Neuron (in vitro differentiated cells): ENCODE measurements around the gene RRP7A.

Experiments used
- H2AFZ ChIP-seq: one replicate; pipeline ENCODE4 v1.6.1; 2013; ENCODE audit warnings: low read depth, mild to moderate bottlenecking, inconsistent platforms, low read length, moderate library complexity
- H3K27me3 ChIP-seq: one replicate; pipeline ENCODE4 v1.6.1; 2013; ENCODE audit warnings: low read length; ENCODE audit not compliant: insufficient read depth
- H3K36me3 ChIP-seq: one replicate; pipeline ENCODE4 v1.6.1; 2013; ENCODE audit warnings: low read length; ENCODE audit not compliant: insufficient read depth
- H3K4me1 ChIP-seq: one replicate; pipeline ENCODE4 v1.6.1; 2013; ENCODE audit warnings: low read length; ENCODE audit not compliant: insufficient read depth
- H3K4me3 ChIP-seq: 2 replicates; pipeline ENCODE4 v1.5.1; 2013; ENCODE audit warnings: mild to moderate bottlenecking, low read length, moderate library complexity
- H3K9me3 ChIP-seq: one replicate; pipeline ENCODE4 v1.6.1; 2013; ENCODE audit warnings: low read length

Gene RRP7A

DNA sequence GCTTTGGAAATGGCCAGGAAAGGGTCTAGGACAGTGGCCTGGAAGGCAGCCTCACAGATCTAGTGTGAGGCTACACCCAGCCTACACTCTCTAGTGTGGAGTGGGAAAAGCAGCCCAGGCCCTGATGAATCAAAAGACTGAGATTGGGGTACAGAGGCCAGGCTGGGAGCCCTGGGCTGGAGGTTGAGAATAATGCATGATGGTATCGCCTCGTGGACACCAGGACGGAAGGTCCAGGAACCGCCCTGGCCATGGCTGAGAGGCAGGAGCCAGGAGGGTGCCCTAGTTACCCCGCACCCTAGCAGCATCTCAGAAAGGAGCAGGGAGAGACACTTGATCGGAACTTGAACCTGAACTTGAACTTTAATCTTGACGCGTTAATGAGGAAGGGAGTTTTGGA is 46.9 kb downstream of the RRP7A start:
- Histone ChIP-seq H3K9me3 (no peaks in the 10 kb centered on the region), H2AFZ (no peak overlapping the region), H3K36me3 (no peaks in the 10 kb centered on the region), H3K27me3 (no peaks in the 10 kb centered on the region), H3K4me1 (no peaks in the 10 kb centered on the region), H3K4me3 (no peak overlapping the region)

GRCh38 chr22:42471441-42471840 is 48.2 kb downstream of the RRP7A start:
- H3K4me3 ChIP-seq: no peak overlapping the region
- H3K27me3 ChIP-seq: no peaks in the 10 kb centered on the region
- no peaks in the 10 kb centered on the region for H3K9me3 ChIP-seq
- H3K4me1 ChIP-seq: no peaks in the 10 kb centered on the region
- no peak overlapping the region for H2AFZ ChIP-seq
- H3K36me3 ChIP-seq: no peaks in the 10 kb centered on the region

- Histone ChIP-seq H2AFZ (no peak overlapping the region), H3K9me3 (no peaks in the 10 kb centered on the region), H3K27me3 (no peaks in the 10 kb centered on the region), H3K36me3 (no peaks in the 10 kb centered on the region), H3K4me1 (no peaks in the 10 kb centered on the region), H3K4me3 (no peak overlapping the region)
Observed at GRCh38 chr22:42470366-42471082, 49.1 kb downstream of the RRP7A start.

- Histone ChIP-seq H3K27me3 (no peaks in the 10 kb centered on the region), H3K4me3 (no peak overlapping the region), H3K4me1 (no peaks in the 10 kb centered on the region), H2AFZ (no peak overlapping the region), H3K36me3 (no peaks in the 10 kb centered on the region), H3K9me3 (no peaks in the 10 kb centered on the region)
Observed at GRCh38 chr22:42468841-42469240, 50.8 kb downstream of the RRP7A start.

DNA sequence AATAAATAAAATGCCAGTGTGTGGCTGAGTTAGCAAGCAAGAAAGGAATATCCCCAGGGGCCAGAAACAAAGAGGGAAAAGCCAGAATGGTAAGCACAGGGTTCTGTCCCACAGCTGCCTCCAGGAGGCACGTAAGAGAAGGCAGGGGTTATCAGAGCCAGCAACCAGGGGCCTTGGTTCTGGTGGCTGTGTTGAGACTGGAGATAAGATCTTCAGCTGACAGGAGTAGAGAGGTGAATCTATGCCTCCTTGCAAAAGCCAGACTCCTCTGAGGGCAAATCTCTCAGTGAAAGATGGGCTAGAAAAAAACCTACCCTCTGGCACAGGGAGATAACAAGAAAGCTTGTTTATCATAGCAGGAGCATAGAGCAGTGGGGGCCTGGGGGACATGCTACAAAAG is 57.6 kb downstream of the RRP7A start:
- peaks cover 6% of the 10 kb centered on the region for H3K4me1 ChIP-seq
- no peak overlapping the region for H2AFZ ChIP-seq
- H3K9me3 ChIP-seq: no peaks in the 10 kb centered on the region
- no peaks in the 10 kb centered on the region for H3K36me3 ChIP-seq
- H3K4me3 ChIP-seq: no peak overlapping the region
- H3K27me3 ChIP-seq: no peaks in the 10 kb centered on the region

GRCh38 chr22:42461511-42461910 is 58.1 kb downstream of the RRP7A start:
- Histone ChIP-seq H2AFZ (no peak overlapping the region), H3K36me3 (no peaks in the 10 kb centered on the region), H3K4me1 (peaks cover 6% of the 10 kb centered on the region), H3K9me3 (no peaks in the 10 kb centered on the region), H3K27me3 (no peaks in the 10 kb centered on the region), H3K4me3 (no peak overlapping the region)
